HL-60 (cell line): ENCODE results near the gene M1AP.

Source experiments
- CTCF ChIP-seq: IDR thresholded peaks from one replicate; pipeline ENCODE4 v1.5.1; 2011; ENCODE audit warnings: low read length, control low read depth, inconsistent platforms; ENCODE audit not compliant: insufficient read depth
- GABPA ChIP-seq: IDR thresholded peaks from 2 replicates; pipeline ENCODE4 v1.6.1; 2012; ENCODE audit warnings: low read depth
- POLR2AphosphoS5 ChIP-seq: IDR thresholded peaks from 2 replicates; pipeline ENCODE4 v1.6.1; 2012; ENCODE audit warnings: low read depth
- REST ChIP-seq: IDR thresholded peaks from 2 replicates; pipeline ENCODE4 v1.6.1; 2012; ENCODE audit warnings: low read depth; ENCODE audit not compliant: insufficient replicate concordance

GRCh38 chr2:74552914-74553811 is 95.0 kb downstream of the M1AP start:
- TF ChIP-seq CTCF (no peak), POLR2AphosphoS5 (no peak), GABPA (no peak), REST (no peak)
